OCI-LY3 (cell line): ENCODE measurements around the gene NR1D1.

Source experiments
- CTCF ChIP-seq: fragments of 200-600, 300-600 bp; sonication (generic); IDR thresholded peaks from 2 replicates; pipeline ENCODE4 v1.5.1; 2014; ENCODE audit warnings: antibody characterized with exemption, low read length, low read depth
- EZH2phosphoT487 ChIP-seq: fragments of 200-600 bp; shearing (Covaris generic); IDR thresholded peaks from 2 replicates; pipeline ENCODE4 v1.6.1; 2018; ENCODE audit warnings: antibody characterized with exemption, mixed run types, low read depth

- TF ChIP-seq CTCF, result no peak
- TF ChIP-seq EZH2phosphoT487, result no peak
These were observed 38.8 kb downstream of the NR1D1 start for GRCh38 chr17:40061609-40062038.
